Stomach (tissue), 19 donors: Measurements from ENCODE around the gene XPO5. TPM values are rescaled to one million over a fixed set of nuclear protein-coding genes. Genes with fewer than 3 reads are reported as not detected.
A peak's percentile ranks its signal among the peaks of the same experiment; 100 is the strongest.

Experiments
- DNase-seq, 2 donors: peaks; one replicate each; pipeline versions ENCODE4 v3.0.0 to v3.0.0-alpha.2; 2013 to 2019
- H3K27ac ChIP-seq, 5 donors: fragments of 200-600 bp in 4 of 5; sonication (generic) in 4 of 5; one replicate each; pipeline ENCODE4 v1.5.1; 2013 to 2019; ENCODE audit warnings: mild to moderate bottlenecking in 1 of 5, moderate library complexity in 1 of 5
- H3K27me3 ChIP-seq, 3 donors: fragments of 200-600 bp; sonication (generic); one replicate each; pipeline ENCODE4 v1.5.1; 2017 to 2019; ENCODE audit warnings: mixed run types in 1 of 3
- H3K36me3 ChIP-seq, 4 donors: fragments of 200-600 bp; sonication (generic); 1 replicate in 3 of 4; 2 replicates in 1 of 4; pipeline ENCODE4 v1.5.1; 2016 to 2019
- H3K4me1 ChIP-seq, 4 donors: fragments of 200-600 bp; sonication (generic); one replicate each; pipeline ENCODE4 v1.5.1; 2016 to 2019
- H3K4me3 ChIP-seq, 4 donors: fragments of 200-600 bp; sonication (generic) in 3 of 4; one replicate each; pipeline ENCODE4 v1.5.1; 2016 to 2019; ENCODE audit warnings: mild to moderate bottlenecking in 1 of 4
- H3K9me3 ChIP-seq, 4 donors: fragments of 200-600 bp; sonication (generic); one replicate each; pipeline ENCODE4 v1.5.1; 2016 to 2019
- EP300 ChIP-seq: sonication (generic); formaldehyde crosslinking; IDR thresholded peaks from one replicate; pipeline ENCODE4 v1.6.1; 2017; ENCODE audit warnings: antibody characterized with exemption
- POLR2A ChIP-seq, 4 donors: fragments of 450-650 bp; IDR thresholded peaks; one replicate each; pipeline ENCODE4 v1.6.1; 2016; ENCODE audit warnings: antibody characterized with exemption in 4 of 4, control low read depth in 2 of 4, mild to moderate bottlenecking in 1 of 4, moderate library complexity in 1 of 4
- POLR2AphosphoS5 ChIP-seq, 3 donors: sonication (generic); formaldehyde crosslinking; IDR thresholded peaks; one replicate each; pipeline ENCODE4 v1.6.1; 2016; ENCODE audit warnings: antibody characterized with exemption in 3 of 3
- WGBS, 5 donors: extraction: QIAGEN DNeasy Blood & Tissue Kit in 3 of 5; methylation state at CpG; one replicate each; pipeline versions ENCODE4 v1.1.5 to v1.1.7; 2013 to 2018; 5-methylcytosine and 5-hydroxymethylcytosine counted together
- intact Hi-C: fragments of 100-400 bp; cut with DNase I; formaldehyde crosslinking; loops from one replicate; pipeline ENCODE4 v1.15.1; 2023; ENCODE audit warnings: low total_unique reads
- long read RNA-seq, 10 donors: transcript quantifications; one replicate each; lab custom pipeline, GENCODE V29; 2026
- polyA plus RNA-seq, 3 donors: library from polyadenylated mRNA; stranded (reverse); fragments of 200-250 nt; gene quantifications; one replicate each; pipeline ENCODE4 v1.2.3, GENCODE V29; 2013
- total RNA-seq, 5 donors: library from RNA; depleted of rRNA; stranded (reverse); fragments of >200 nt; gene quantifications; one replicate each; pipeline versions ENCODE4 v1.1.0 to v1.2.3, GENCODE V29; 2014 to 2016
- TF ChIP-seq, protein P1 (sequence below), 7 experiments: fragments of 450-650 bp in 4 of 7; fragments of 200-600 bp in 3 of 7; sonication (generic) in 3 of 7; IDR thresholded peaks; one replicate each; pipeline ENCODE4 v1.5.1; 2016 to 2019; ENCODE audit warnings: antibody characterized with exemption in 7 of 7, control low read depth in 2 of 7, mild to moderate bottlenecking in 1 of 7
- donor health status: healthy with polysubstance abuse.
- donor health status: Bipolar disorder and iron deficiency.
- donor health status: healthy.

Gene XPO5
- total RNA-seq (10 to 100 TPM in 4 of 5 donors, 1 to 10 TPM in 1; 4.6 to 46.1 (median 27.7) TPM), polyA plus RNA-seq (10 to 100 TPM in 1 of 3 donors, 1 to 10 TPM in 2; 5.5 to 10.7 (median 5.7) TPM)
- long read RNA-seq, donor 1, partial matches to known transcripts = 0 of 2 reads
- long read RNA-seq, donor 1, other reads (novel, unspliced or antisense) = 0 of 2 reads
- long read RNA-seq, donor 2 = 0 reads
- long read RNA-seq, donor 3, full-length matches to known transcripts = 1 of 1 reads
- long read RNA-seq, donor 3, partial matches to known transcripts = 0 of 1 reads
- long read RNA-seq, donor 3, other reads (novel, unspliced or antisense) = 0 of 1 reads
- long read RNA-seq, donor 4 = 0 reads
- long read RNA-seq, donor 5, partial matches to known transcripts = 5 of 6 reads
- long read RNA-seq, donor 5, other reads (novel, unspliced or antisense) = 0 of 6 reads
- long read RNA-seq, donor 6, full-length matches to known transcripts = 2 of 7 reads
- long read RNA-seq, donor 6, partial matches to known transcripts = 5 of 7 reads
- long read RNA-seq, donor 6, other reads (novel, unspliced or antisense) = 0 of 7 reads
- long read RNA-seq, donor 7, partial matches to known transcripts = 0 of 1 reads
- long read RNA-seq, donor 7, other reads (novel, unspliced or antisense) = 0 of 1 reads
- long read RNA-seq, donor 8, partial matches to known transcripts = 0 of 1 reads
- long read RNA-seq, donor 8, other reads (novel, unspliced or antisense) = 0 of 1 reads
- long read RNA-seq, donor 9 = 0 reads
- long read RNA-seq, donor 10 = 0 reads

- peak within 1 kb of the TSS; percentile 88 to 97 (median 94) for H3K4me3 ChIP-seq
- WGBS, 5 donors = 0% methylated on average over 43 to 76 of the region's 76 CpGs
- peak; percentile 95 to 98 for DNase-seq
- peaks cover 0 to 43% (median 37%) of the 10 kb centered on the region in 4 donors for H3K4me1 ChIP-seq
- peak within 1 kb of the TSS; percentile 77 to 84 (median 81) for H3K27ac ChIP-seq
- no peaks in the 10 kb centered on the region for H3K9me3 ChIP-seq
- H3K36me3 ChIP-seq = peaks cover 7 to 25% (median 25%) of the 10 kb centered on the region in 4 donors
- intact Hi-C loops = no loop called here
- peak; percentile 84 to 97 (median 97) for TF ChIP-seq POLR2AphosphoS5 (IDR thresholded peaks at IDR 0.05)
- TF ChIP-seq EP300 = no peak
- peak in 2 of 4 donors; percentile 57 to 58 for TF ChIP-seq POLR2A (IDR thresholded peaks at IDR 0.05)
- H3K27me3 ChIP-seq = no peaks in the 10 kb centered on the region
Observed at GRCh38 chr6:43575772-43576551, at the start of gene XPO5, which contains the start of gene POLH. XPO5 (minus strand) TSS chr6:43576038; CDS start chr6:43575864, 174 bp downstream. POLH (plus strand) TSS chr6:43576185; CDS start chr6:43582320, 6,135 bp downstream.

- no peak overlapping the region for H3K27ac ChIP-seq
- TF ChIP-seq POLR2A (IDR thresholded peaks at IDR 0.05) (no peak), POLR2AphosphoS5 (IDR thresholded peaks at IDR 0.05) (no peak), EP300 (no peak)
- TF ChIP-seq, protein P1, sequence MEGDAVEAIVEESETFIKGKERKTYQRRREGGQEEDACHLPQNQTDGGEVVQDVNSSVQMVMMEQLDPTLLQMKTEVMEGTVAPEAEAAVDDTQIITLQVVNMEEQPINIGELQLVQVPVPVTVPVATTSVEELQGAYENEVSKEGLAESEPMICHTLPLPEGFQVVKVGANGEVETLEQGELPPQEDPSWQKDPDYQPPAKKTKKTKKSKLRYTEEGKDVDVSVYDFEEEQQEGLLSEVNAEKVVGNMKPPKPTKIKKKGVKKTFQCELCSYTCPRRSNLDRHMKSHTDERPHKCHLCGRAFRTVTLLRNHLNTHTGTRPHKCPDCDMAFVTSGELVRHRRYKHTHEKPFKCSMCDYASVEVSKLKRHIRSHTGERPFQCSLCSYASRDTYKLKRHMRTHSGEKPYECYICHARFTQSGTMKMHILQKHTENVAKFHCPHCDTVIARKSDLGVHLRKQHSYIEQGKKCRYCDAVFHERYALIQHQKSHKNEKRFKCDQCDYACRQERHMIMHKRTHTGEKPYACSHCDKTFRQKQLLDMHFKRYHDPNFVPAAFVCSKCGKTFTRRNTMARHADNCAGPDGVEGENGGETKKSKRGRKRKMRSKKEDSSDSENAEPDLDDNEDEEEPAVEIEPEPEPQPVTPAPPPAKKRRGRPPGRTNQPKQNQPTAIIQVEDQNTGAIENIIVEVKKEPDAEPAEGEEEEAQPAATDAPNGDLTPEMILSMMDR (IDR thresholded peaks at IDR 0.05) = no peak
- 82 to 91% (median 89%) methylated on average over 12 to 16 of the region's 16 CpGs for WGBS, 5 donors
- no peaks in the 10 kb centered on the region for H3K9me3 ChIP-seq
- peaks cover 53 to 63% (median 59%) of the 10 kb centered on the region in 4 donors for H3K36me3 ChIP-seq
- no peaks in the 10 kb centered on the region for H3K27me3 ChIP-seq
- peaks cover 22 to 39% (median 30%) of the 10 kb centered on the region in 4 donors for H3K4me1 ChIP-seq
- intact Hi-C loops = no loop called here
- H3K4me3 ChIP-seq = no peak overlapping the region
- DNase-seq = no peak
Observed at GRCh38 chr6:43625393-43625992, 49.7 kb upstream of the XPO5 start.

- H3K27me3 ChIP-seq = no peaks in the 10 kb centered on the region
- no peak overlapping the region for H3K27ac ChIP-seq
- DNase-seq = no peak
- peaks cover 17 to 33% (median 24%) of the 10 kb centered on the region in 4 donors for H3K4me1 ChIP-seq
- TF ChIP-seq, protein P1 (IDR thresholded peaks at IDR 0.05) = no peak
- no peak for TF ChIP-seq POLR2A (IDR thresholded peaks at IDR 0.05)
- TF ChIP-seq POLR2AphosphoS5 (IDR thresholded peaks at IDR 0.05) = no peak
- TF ChIP-seq EP300 = no peak
- WGBS, 5 donors = 82 to 94% (median 90%) methylated on average over 7 of the region's 7 CpGs
- no peak overlapping the region for H3K4me3 ChIP-seq
- intact Hi-C loops = no loop called here
- no peaks in the 10 kb centered on the region for H3K9me3 ChIP-seq
- peaks cover 53 to 69% (median 65%) of the 10 kb centered on the region in 4 donors for H3K36me3 ChIP-seq
Observed at GRCh38 chr6:43624786-43625288, 49.0 kb upstream of the XPO5 start.
